CD14-positive monocyte (primary cell): ENCODE results near the gene DNAH2. TPM values are rescaled to one million over a fixed set of nuclear protein-coding genes. Genes with fewer than 3 reads are reported as not detected.

Source experiments
- DNase-seq, 3 donors: peaks; one replicate each; pipeline ENCODE4 v3.0.0-alpha.2; 2011 to 2022
- H2AFZ ChIP-seq: 2 replicates; pipeline ENCODE4 v1.6.0; 2012; ENCODE audit warnings: mild to moderate bottlenecking, low read depth, low read length, inconsistent platforms; ENCODE audit not compliant: insufficient read depth, poor library complexity, severe bottlenecking
- H3K27ac ChIP-seq, 2 donors: 1 replicate in 1 of 2; 2 replicates in 1 of 2; pipeline ENCODE4 v1.5.1; 2012 to 2013; ENCODE audit warnings: low read length in 2 of 2, control low read depth in 1 of 2, inconsistent platforms in 1 of 2, low read depth in 1 of 2, mild to moderate bottlenecking in 1 of 2
- H3K27me3 ChIP-seq, 2 donors: one replicate each; pipeline versions ENCODE4 v1.6.0 to v1.6.1; 2011 to 2013; ENCODE audit warnings: low read length in 2 of 2; ENCODE audit not compliant: control insufficient read depth in 2 of 2, insufficient read depth in 2 of 2
- H3K36me3 ChIP-seq, 2 donors: replicated peaks in 1 of 2; 1 replicate in 1 of 2; 2 replicates in 1 of 2; pipeline versions ENCODE4 v1.5.1 to v1.6.1; 2012 to 2013; ENCODE audit warnings: low read length in 2 of 2, control low read depth in 1 of 2, inconsistent platforms in 1 of 2, mild to moderate bottlenecking in 1 of 2; ENCODE audit not compliant: insufficient read depth in 2 of 2, control insufficient read depth in 1 of 2
- H3K4me1 ChIP-seq, 2 donors: 1 replicate in 1 of 2; 2 replicates in 1 of 2; pipeline versions ENCODE4 v1.5.1 to v1.6.1; 2012 to 2013; ENCODE audit warnings: low read length in 2 of 2, control low read depth in 1 of 2, inconsistent platforms in 1 of 2, mild to moderate bottlenecking in 1 of 2, moderate library complexity in 1 of 2; ENCODE audit not compliant: insufficient read depth in 2 of 2, control insufficient read depth in 1 of 2
- H3K4me2 ChIP-seq: replicated peaks from 2 replicates; pipeline ENCODE3; 2012; ENCODE audit warnings: low read length, moderate library complexity, mild to moderate bottlenecking; ENCODE audit not compliant: poor library complexity, severe bottlenecking; ENCODE audit errors: extremely low read depth
- H3K4me3 ChIP-seq, 3 experiments: fragments of 200-600 bp in 1 of 3; sonication (generic) in 1 of 3; replicated peaks in 1 of 3; 1 replicate in 2 of 3; 2 replicates in 1 of 3; pipeline ENCODE4 v1.5.1; 2011 to 2013; ENCODE audit warnings: low read length in 3 of 3, mild to moderate bottlenecking in 3 of 3, control low read depth in 2 of 3, low read depth in 2 of 3, inconsistent platforms in 1 of 3, moderate library complexity in 1 of 3
- H3K79me2 ChIP-seq: 2 replicates; pipeline ENCODE4 v1.6.0; 2012; ENCODE audit warnings: mild to moderate bottlenecking, control low read depth, inconsistent platforms, low read length, moderate library complexity; ENCODE audit not compliant: insufficient read depth
- H3K9ac ChIP-seq: 2 replicates; pipeline ENCODE4 v1.6.0; 2017; ENCODE audit warnings: low read length, mild to moderate bottlenecking; ENCODE audit not compliant: insufficient read depth, poor library complexity, severe bottlenecking
- H3K9me3 ChIP-seq, 2 donors: replicated peaks in 1 of 2; 1 replicate in 1 of 2; 2 replicates in 1 of 2; pipeline versions ENCODE4 v1.5.1 to v1.6.1; 2012 to 2013; ENCODE audit warnings: low read length in 2 of 2, control low read depth in 1 of 2; ENCODE audit not compliant: control insufficient read depth in 1 of 2, insufficient read depth in 1 of 2
- H4K20me1 ChIP-seq: 2 replicates; pipeline ENCODE4 v1.6.0; 2012; ENCODE audit warnings: mild to moderate bottlenecking, low read length, control low read depth, moderate library complexity; ENCODE audit not compliant: insufficient read depth
- H3K27ac Mint-ChIP-seq, 7 donors: one replicate each; pipeline ENCODE4 v1.8.0; 2020; ENCODE audit warnings: mild to moderate bottlenecking in 7 of 7, mixed read lengths in 7 of 7, moderate library complexity in 6 of 7, inconsistent platforms in 2 of 7
- H3K27me3 Mint-ChIP-seq, 3 donors: one replicate each; pipeline ENCODE4 v1.8.0; 2021 to 2022; ENCODE audit warnings: low read depth in 3 of 3, mild to moderate bottlenecking in 3 of 3, mixed read lengths in 3 of 3, moderate library complexity in 3 of 3, inconsistent platforms in 1 of 3
- H3K36me3 Mint-ChIP-seq, 2 donors: one replicate each; pipeline ENCODE4 v1.8.0; 2020; ENCODE audit warnings: mixed read lengths in 2 of 2, inconsistent platforms in 1 of 2, mild to moderate bottlenecking in 1 of 2
- H3K4me1 Mint-ChIP-seq: one replicate; pipeline ENCODE4 v1.8.0; 2020; ENCODE audit warnings: mild to moderate bottlenecking, mixed read lengths
- H3K4me3 Mint-ChIP-seq, 2 donors: one replicate each; pipeline ENCODE4 v1.8.0; 2020; ENCODE audit warnings: mild to moderate bottlenecking in 2 of 2, mixed read lengths in 2 of 2, moderate library complexity in 1 of 2
- H3K9me3 Mint-ChIP-seq, 7 donors: one replicate each; pipeline ENCODE4 v1.8.0; 2020 to 2022; ENCODE audit warnings: mixed read lengths in 7 of 7, mild to moderate bottlenecking in 6 of 7, moderate library complexity in 6 of 7, inconsistent platforms in 2 of 7
- WGBS: methylation state at CpG from one replicate; pipeline ENCODE4 v1.1.5; 2013; ENCODE audit warnings: missing lambda C conversion rate; ENCODE audit not compliant: insufficient coverage; 5-methylcytosine and 5-hydroxymethylcytosine counted together
- intact Hi-C, 2 donors: fragments of 100-400 bp; cut with micrococcal nuclease; formaldehyde crosslinking; loops; one replicate each; pipeline versions ENCODE4 v1.15.0 to v1.15.1; 2023
- polyA plus RNA-seq, 3 donors: library from polyadenylated mRNA; depleted of rRNA in 1 of 3; unstranded in 2 of 3; stranded (reverse) in 1 of 3; fragments of 300-500 nt in 2 of 3; fragments of >200 nt in 1 of 3; fragmentation: Illumina TruSeq in 2 of 3; gene quantifications; 1 replicate in 2 of 3; 2 replicates in 1 of 3; pipeline ENCODE4 v1.2.3, GENCODE V29; 2012 to 2021
- TF ChIP-seq, protein P1 (sequence below): fragments of 200-600 bp; IDR thresholded peaks from one replicate; pipeline ENCODE4 v1.8.0; 2022; ENCODE audit warnings: antibody characterized with exemption, mild to moderate bottlenecking

Gene DNAH2
- polyA plus RNA-seq, 3 donors, result 0.03 to 0.15 TPM; not detected in 1

DNA sequence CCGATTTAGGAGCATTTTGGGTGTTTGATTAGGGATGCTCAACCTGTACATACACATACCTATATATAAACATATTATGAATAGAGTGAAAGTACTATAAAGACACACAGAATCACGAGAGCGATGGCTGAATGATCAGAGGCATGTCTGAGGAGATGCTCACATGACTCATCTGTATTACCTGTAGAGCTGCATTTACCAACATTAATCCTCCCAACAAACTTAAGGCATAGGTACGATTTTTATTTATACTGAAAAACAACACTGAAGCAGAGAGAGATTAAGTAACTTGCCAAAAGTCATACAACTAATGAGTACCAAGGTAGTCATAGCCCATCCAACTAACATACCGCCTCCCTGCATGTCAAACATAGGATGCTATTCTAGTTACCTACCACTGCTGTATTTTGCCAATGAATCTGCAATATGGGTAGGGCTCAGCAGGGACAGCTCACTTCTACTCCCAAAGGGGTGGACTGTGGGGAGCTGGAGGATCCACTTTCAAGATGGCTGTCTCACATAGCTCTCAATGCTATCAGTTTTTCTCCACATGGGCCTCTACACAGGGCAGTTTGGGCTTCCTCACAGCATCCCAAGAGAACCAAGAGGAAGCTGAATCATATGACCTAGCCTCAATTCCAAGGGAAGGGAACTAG lies 147.6 kb downstream of the DNAH2 start:
- H3K27me3 ChIP-seq, result no peaks in the 10 kb centered on the region
- peaks cover 40% of the 10 kb centered on the region for H3K79me2 ChIP-seq
- no peak overlapping the region for H3K9ac ChIP-seq
- peaks cover 0 to 36% of the 10 kb centered on the region in 2 donors for H3K36me3 ChIP-seq
- intact Hi-C loops, result loop anchor here (5.0 kb wide), 3 partner anchors 32 to 192 kb away; no protein-coding TSS in a partner anchor
- TF ChIP-seq, protein P1, sequence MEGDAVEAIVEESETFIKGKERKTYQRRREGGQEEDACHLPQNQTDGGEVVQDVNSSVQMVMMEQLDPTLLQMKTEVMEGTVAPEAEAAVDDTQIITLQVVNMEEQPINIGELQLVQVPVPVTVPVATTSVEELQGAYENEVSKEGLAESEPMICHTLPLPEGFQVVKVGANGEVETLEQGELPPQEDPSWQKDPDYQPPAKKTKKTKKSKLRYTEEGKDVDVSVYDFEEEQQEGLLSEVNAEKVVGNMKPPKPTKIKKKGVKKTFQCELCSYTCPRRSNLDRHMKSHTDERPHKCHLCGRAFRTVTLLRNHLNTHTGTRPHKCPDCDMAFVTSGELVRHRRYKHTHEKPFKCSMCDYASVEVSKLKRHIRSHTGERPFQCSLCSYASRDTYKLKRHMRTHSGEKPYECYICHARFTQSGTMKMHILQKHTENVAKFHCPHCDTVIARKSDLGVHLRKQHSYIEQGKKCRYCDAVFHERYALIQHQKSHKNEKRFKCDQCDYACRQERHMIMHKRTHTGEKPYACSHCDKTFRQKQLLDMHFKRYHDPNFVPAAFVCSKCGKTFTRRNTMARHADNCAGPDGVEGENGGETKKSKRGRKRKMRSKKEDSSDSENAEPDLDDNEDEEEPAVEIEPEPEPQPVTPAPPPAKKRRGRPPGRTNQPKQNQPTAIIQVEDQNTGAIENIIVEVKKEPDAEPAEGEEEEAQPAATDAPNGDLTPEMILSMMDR, result no peak
- H3K27ac Mint-ChIP-seq, result no peak overlapping the region
- DNase-seq, result no peak
- peaks cover 17 to 20% of the 10 kb centered on the region in 2 donors for H3K36me3 Mint-ChIP-seq
- no peak overlapping the region for H3K4me2 ChIP-seq
- H3K4me1 Mint-ChIP-seq, result peaks cover 33% of the 10 kb centered on the region
- H3K4me1 ChIP-seq, result peaks cover 30 to 34% of the 10 kb centered on the region in 2 donors
- no peak overlapping the region for H3K4me3 ChIP-seq
- no peaks in the 10 kb centered on the region for H4K20me1 ChIP-seq
- no peak overlapping the region for H3K27ac ChIP-seq
- no peak overlapping the region for H2AFZ ChIP-seq
- no CpG with 5 or more reads among the region's 5 CpGs for WGBS
- no peaks in the 10 kb centered on the region for H3K9me3 ChIP-seq
- H3K27me3 Mint-ChIP-seq, result no peaks in the 10 kb centered on the region
- H3K4me3 Mint-ChIP-seq, result no peak overlapping the region
- peaks cover 0 to 3% (median 0%) of the 10 kb centered on the region in 7 donors for H3K9me3 Mint-ChIP-seq

DNA sequence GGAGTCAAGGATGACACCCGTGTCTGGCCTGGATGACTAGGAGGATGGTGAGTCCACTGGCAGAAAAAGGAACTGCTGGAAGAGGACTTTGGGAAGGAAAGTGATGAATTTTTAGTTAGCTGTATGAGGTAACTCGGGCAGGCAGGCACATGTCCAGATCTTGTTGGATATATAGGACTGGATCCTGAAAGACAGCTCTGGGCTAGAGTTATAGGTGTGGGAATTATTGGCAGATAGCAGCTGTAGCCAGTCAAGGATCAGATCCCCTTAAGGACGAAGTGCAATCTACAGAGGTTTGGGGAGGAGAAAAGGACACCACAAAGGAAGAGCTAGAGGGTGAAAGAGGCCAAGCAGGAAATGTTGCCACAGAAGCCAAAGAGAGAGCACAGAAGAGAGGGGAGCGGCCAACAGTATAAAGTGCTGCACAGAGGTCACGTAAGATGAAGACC lies 150.4 kb downstream of the DNAH2 start:
- intact Hi-C loops, result loop anchor here in 1 of 2 donors (2.0 to 5.0 kb wide), 2 partner anchors 13 to 189 kb away; no protein-coding TSS in a partner anchor
- H3K36me3 Mint-ChIP-seq, result peaks cover 9 to 16% of the 10 kb centered on the region in 2 donors
- H2AFZ ChIP-seq, result peak overlapping the region; percentile 78
- no peaks in the 10 kb centered on the region for H4K20me1 ChIP-seq
- no peaks in the 10 kb centered on the region for H3K27me3 ChIP-seq
- H3K9ac ChIP-seq, result peak overlapping the region; percentile 18
- H3K4me3 ChIP-seq, result peak overlapping the region in 1 of 3 experiments; percentile 58
- peak in 1 of 3 donors; percentile 62 for DNase-seq
- peaks cover 47 to 61% of the 10 kb centered on the region in 2 donors for H3K4me1 ChIP-seq
- H3K27ac Mint-ChIP-seq, result peak overlapping the region; percentile 70 to 92 (median 85)
- peaks cover 52% of the 10 kb centered on the region for H3K79me2 ChIP-seq
- peak overlapping the region; percentile 71 for H3K4me2 ChIP-seq
- peaks cover 0 to 3% (median 0%) of the 10 kb centered on the region in 7 donors for H3K9me3 Mint-ChIP-seq
- H3K27ac ChIP-seq, result peak overlapping the region; percentile 19 to 74
- TF ChIP-seq, protein P1, result no peak
- H3K9me3 ChIP-seq, result no peaks in the 10 kb centered on the region
- WGBS, result 0% methylated on average over 5 of the region's 5 CpGs
- peak overlapping the region; percentile 47 to 86 for H3K4me3 Mint-ChIP-seq
- no peaks in the 10 kb centered on the region for H3K27me3 Mint-ChIP-seq
- peaks cover 51% of the 10 kb centered on the region for H3K4me1 Mint-ChIP-seq
- peaks cover 0 to 17% of the 10 kb centered on the region in 2 donors for H3K36me3 ChIP-seq
